OCI-LY1 (cell line): ENCODE measurements around the gene SPATA16.

Experiments used
- CTCF ChIP-seq: fragments of 200-600 bp; sonication (generic), shearing (Covaris generic); IDR thresholded peaks from 2 replicates; pipeline ENCODE4 v1.5.1; 2017; ENCODE audit warnings: mild to moderate bottlenecking, antibody characterized with exemption, low read length, moderate library complexity, mixed read lengths
- EZH2 ChIP-seq: fragments of 200-600 bp; sonication (generic), shearing (Covaris generic); IDR thresholded peaks from 2 replicates; pipeline ENCODE4 v1.8.0; 2017; ENCODE audit warnings: borderline replicate concordance, mixed run types, mild to moderate bottlenecking, antibody characterized with exemption, low read length, moderate library complexity, mixed read lengths

- TF ChIP-seq CTCF (no peak), EZH2 (no peak)
These were observed 266.0 kb downstream of the SPATA16 start for GRCh38 chr3:172875039-172875438.
